Measurements from ENCODE around the gene DPP10.

The DPP10 gene

DNA sequence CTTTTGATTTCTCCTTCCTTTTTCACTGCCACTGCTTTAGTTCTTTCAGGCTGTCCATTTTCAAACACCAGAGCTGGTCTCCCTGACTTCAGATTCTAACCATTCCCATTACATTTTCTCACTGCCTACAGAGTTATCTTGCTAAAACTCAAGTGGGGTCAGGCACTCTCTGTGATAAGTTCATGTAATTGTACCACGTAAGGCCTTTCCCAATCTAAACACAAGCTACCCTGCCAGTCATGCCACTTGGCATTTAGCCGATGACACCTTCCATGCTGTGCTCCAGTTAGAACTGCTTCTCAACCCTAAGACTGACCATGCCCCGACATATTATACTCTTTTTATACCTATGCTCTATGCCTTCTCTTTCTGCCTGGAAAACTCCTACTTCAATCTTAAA lies 592.4 kb downstream of the DPP10 start:
- DNase-seq (ENCODE audit: low read depth): no peak
- TF ChIP-seq, protein P1, sequence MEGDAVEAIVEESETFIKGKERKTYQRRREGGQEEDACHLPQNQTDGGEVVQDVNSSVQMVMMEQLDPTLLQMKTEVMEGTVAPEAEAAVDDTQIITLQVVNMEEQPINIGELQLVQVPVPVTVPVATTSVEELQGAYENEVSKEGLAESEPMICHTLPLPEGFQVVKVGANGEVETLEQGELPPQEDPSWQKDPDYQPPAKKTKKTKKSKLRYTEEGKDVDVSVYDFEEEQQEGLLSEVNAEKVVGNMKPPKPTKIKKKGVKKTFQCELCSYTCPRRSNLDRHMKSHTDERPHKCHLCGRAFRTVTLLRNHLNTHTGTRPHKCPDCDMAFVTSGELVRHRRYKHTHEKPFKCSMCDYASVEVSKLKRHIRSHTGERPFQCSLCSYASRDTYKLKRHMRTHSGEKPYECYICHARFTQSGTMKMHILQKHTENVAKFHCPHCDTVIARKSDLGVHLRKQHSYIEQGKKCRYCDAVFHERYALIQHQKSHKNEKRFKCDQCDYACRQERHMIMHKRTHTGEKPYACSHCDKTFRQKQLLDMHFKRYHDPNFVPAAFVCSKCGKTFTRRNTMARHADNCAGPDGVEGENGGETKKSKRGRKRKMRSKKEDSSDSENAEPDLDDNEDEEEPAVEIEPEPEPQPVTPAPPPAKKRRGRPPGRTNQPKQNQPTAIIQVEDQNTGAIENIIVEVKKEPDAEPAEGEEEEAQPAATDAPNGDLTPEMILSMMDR (IDR thresholded peaks at IDR 0.05; ENCODE audit: control insufficient read depth, extremely low read depth, insufficient read depth): no peak
- H3K4me3 ChIP-seq (ENCODE audit: low read depth, low read length): no peak overlapping the region

DNA sequence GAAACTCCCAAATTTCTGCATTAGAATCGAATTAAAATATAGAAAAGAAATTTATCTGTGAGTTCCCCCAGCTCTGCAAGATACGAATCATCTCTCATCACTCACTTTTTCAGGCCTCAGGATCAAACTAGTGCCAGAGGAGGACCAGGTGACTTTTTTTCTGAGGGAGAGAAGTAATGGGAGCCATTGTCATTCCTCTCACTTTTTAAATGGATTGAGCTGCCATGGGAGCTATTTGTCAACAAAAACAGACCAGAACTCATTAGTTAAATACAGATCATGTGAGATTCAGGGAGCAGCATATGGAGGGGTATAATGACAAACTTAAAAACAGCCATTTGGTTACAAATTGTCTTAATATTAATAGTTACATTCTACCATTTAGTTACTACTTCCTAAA lies 594.4 kb downstream of the DPP10 start:
- TF ChIP-seq, protein P1 (IDR thresholded peaks at IDR 0.05; ENCODE audit: control insufficient read depth, extremely low read depth, insufficient read depth): no peak
- no peak overlapping the region for H3K4me3 ChIP-seq (ENCODE audit: low read depth, low read length)
- no peak for DNase-seq (ENCODE audit: low read depth)

DNA sequence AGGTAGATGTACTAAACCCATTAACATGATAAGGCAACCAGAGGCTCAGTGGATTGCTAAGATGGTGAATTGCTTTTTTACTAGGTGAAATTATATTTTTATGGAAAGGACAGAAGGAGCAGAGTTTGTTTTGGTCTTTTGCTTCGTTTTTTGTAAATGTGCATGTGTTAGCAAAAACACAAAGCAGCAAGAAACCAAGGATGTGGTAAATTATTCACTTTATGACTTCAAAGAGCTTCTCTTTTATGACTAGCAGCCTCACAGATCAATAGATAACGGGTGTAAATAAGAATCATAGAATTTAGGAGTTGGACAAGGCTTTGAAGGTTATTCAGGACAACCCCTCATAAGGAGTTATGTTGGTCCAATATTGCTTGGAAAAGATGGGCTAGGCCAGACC lies 615.0 kb downstream of the DPP10 start:
- TF ChIP-seq, protein P1 (IDR thresholded peaks at IDR 0.05; ENCODE audit: control insufficient read depth, extremely low read depth, insufficient read depth): no peak
- DNase-seq (ENCODE audit: low read depth): no peak
- H3K4me3 ChIP-seq (ENCODE audit: low read depth, low read length): no peak overlapping the region

DNA sequence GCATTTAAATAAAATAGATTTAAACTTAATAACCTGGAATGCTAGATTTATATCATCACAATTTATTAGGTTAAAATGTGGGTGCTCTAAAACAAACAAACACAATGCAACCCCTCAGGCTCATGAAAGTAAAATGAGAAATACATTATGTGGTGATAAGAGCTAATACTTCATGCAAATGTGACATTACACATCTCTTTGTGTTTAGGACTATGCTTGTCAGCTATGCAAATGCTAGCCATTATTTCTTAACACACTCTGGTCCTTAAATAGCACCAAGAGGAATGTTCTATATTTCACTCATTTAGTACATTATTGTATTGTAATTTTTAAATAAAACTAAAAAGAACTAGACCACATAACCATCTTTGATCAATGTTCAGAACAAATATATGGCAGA lies 627.6 kb downstream of the DPP10 start:
- H3K4me3 ChIP-seq (ENCODE audit: low read depth, low read length): no peak overlapping the region
- TF ChIP-seq, protein P1 (IDR thresholded peaks at IDR 0.05; ENCODE audit: control insufficient read depth, extremely low read depth, insufficient read depth): no peak
- DNase-seq (ENCODE audit: low read depth): no peak

DNA sequence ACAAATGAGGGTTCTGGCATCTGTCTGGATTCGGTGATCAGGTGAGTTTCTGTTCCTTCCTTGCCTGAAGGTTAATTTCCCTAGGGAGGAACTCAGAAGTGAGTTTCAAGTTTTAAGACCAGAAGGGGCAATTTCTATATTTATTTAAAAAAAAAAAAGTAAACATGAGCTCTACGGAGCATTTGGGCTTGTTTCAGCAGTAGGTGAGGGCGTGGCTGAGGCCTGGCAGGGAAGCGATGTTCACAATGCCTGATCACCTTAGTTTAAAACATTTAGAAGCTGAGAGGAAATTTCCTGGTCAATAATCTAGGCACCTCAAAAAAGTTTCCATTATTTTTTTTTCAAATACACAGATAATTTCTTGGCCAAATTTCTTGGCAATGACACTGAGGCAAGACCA lies 629.1 kb downstream of the DPP10 start:
- no peak overlapping the region for H3K4me3 ChIP-seq (ENCODE audit: low read depth, low read length)
- TF ChIP-seq, protein P1 (IDR thresholded peaks at IDR 0.05; ENCODE audit: control insufficient read depth, extremely low read depth, insufficient read depth): no peak

DNA sequence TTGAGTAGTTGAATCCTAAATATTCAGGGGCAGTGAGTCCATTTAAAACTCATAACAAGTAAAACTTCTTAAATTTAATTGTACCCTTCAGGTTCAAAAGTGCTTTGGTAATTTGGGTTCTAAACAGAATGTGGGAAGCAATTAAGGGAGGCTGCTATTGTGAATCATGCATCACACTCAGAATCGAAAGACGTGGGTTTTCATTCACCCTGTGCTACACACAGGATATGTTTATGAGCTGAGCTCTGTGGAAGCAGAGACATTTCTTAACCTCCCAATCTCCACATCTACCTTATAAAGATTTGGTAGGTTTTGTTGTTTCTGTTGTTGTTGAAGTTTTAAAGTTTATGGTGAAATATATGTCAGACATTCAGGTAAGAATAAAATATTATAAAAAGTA lies 633.4 kb downstream of the DPP10 start:
- DNase-seq (ENCODE audit: low read depth): no peak

More for the DNA sequence above, 629.1 kb downstream of the DPP10 start:
- DNase-seq (ENCODE audit: low read depth): no peak

DNA sequence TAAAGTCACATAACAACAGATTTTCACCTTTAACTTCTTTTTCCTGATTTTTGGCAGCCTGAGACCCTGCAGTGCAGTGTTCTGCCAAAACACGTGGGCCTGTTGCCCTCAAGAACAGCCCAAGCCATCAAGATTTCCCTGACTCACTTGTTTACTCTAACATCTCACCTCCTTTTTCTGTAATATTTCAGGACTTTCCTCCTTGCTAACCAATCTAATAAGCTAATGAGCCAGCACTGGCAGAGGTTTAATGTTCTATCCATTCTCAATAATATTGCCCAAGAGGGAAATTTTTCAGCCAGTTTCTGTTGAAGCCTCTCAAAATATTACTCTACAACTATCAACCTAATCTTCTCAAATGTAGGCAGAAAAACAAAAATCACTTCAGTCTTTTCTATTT lies 635.2 kb downstream of the DPP10 start:
- no peak for DNase-seq (ENCODE audit: low read depth)
- TF ChIP-seq, protein P1 (IDR thresholded peaks at IDR 0.05; ENCODE audit: control insufficient read depth, extremely low read depth, insufficient read depth): no peak
- H3K4me3 ChIP-seq (ENCODE audit: low read depth, low read length): no peak overlapping the region

More for the DNA sequence above, 633.4 kb downstream of the DPP10 start:
- H3K4me3 ChIP-seq (ENCODE audit: low read depth, low read length): no peak overlapping the region
- TF ChIP-seq, protein P1 (IDR thresholded peaks at IDR 0.05; ENCODE audit: control insufficient read depth, extremely low read depth, insufficient read depth): no peak
